Rectal smooth muscle tissue (tissue), 1 donor: ENCODE data around the gene ARHGAP10.

Experiments used
- H3K27ac ChIP-seq: one replicate; pipeline ENCODE4 v1.7.0; 2013; ENCODE audit warnings: low read depth, low read length, inconsistent platforms
- H3K27me3 ChIP-seq: one replicate; pipeline ENCODE4 v1.7.0; 2013; ENCODE audit warnings: low read length; ENCODE audit not compliant: control insufficient read depth, insufficient read depth
- H3K36me3 ChIP-seq: one replicate; pipeline ENCODE4 v1.7.0; 2013; ENCODE audit warnings: low read length; ENCODE audit not compliant: control insufficient read depth, insufficient read depth
- H3K4me1 ChIP-seq: one replicate; pipeline ENCODE4 v1.7.0; 2013; ENCODE audit warnings: low read length; ENCODE audit not compliant: control insufficient read depth, insufficient read depth
- H3K4me3 ChIP-seq: one replicate; pipeline ENCODE4 v1.7.0; 2013; ENCODE audit warnings: low read length
- H3K9ac ChIP-seq: one replicate; pipeline ENCODE4 v1.7.0; 2013; ENCODE audit warnings: low read length

The ARHGAP10 gene

DNA sequence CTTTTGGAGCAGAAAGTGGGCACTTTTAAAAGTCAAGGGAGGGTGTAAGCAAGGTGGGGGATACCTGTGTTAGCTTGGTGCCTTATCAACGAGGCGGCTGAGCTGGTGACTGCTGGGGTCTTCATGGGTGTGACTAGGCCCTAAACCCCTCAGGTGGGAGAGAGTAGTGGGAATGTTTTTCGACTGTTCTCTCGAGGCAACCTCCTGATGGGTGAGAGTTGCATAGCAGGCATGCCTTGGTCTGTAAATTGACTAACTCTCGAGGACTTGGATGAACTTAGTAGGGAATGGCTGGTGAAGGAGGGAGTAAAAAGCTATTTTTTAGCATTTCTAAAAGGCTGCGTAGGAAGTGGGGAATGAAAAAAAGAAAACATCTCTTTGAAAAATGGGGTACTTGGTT is 80.0 kb downstream of the ARHGAP10 start:
- H3K36me3 ChIP-seq = no peaks in the 10 kb centered on the region
- peaks cover 34% of the 10 kb centered on the region for H3K4me1 ChIP-seq
- no peak overlapping the region for H3K27ac ChIP-seq
- no peak overlapping the region for H3K4me3 ChIP-seq
- no peak overlapping the region for H3K9ac ChIP-seq
- H3K27me3 ChIP-seq = no peaks in the 10 kb centered on the region

- no peak overlapping the region for H3K4me3 ChIP-seq
- no peak overlapping the region for H3K9ac ChIP-seq
- H3K36me3 ChIP-seq = no peaks in the 10 kb centered on the region
- H3K27me3 ChIP-seq = no peaks in the 10 kb centered on the region
- H3K27ac ChIP-seq = peak overlapping the region; percentile 70
- H3K4me1 ChIP-seq = peaks cover 39% of the 10 kb centered on the region
Measured at GRCh38 chr4:147813109-147813773, 81.4 kb downstream of the ARHGAP10 start.

DNA sequence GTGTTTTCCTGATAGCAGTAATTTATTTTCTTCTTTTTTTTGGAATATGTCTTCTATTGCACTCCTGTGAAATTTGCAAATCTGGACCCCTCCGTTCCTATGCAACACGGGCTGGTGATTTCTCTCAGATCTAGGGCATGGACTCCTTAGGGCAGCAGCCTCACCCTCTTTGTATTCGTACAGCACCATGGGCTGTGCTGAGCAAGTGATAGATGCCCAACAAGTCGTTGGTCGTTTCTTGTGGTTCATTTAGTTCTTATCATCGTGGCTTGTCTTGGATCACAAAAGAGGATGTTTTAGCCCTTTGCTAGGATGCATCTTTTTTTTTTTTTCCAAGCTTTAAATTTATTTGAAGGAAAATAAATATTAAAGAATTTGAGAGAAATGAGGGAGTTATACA is 82.1 kb downstream of the ARHGAP10 start:
- no peaks in the 10 kb centered on the region for H3K36me3 ChIP-seq
- H3K9ac ChIP-seq = no peak overlapping the region
- H3K27ac ChIP-seq = no peak overlapping the region
- H3K4me1 ChIP-seq = peaks cover 39% of the 10 kb centered on the region
- no peak overlapping the region for H3K4me3 ChIP-seq
- H3K27me3 ChIP-seq = no peaks in the 10 kb centered on the region

GRCh38 chr4:147814376-147814775 is 82.5 kb downstream of the ARHGAP10 start:
- Histone ChIP-seq H3K27me3 (no peaks in the 10 kb centered on the region), H3K4me3 (no peak overlapping the region), H3K36me3 (no peaks in the 10 kb centered on the region), H3K27ac (peak overlapping the region; percentile 23), H3K9ac (no peak overlapping the region), H3K4me1 (peaks cover 39% of the 10 kb centered on the region)

- Histone ChIP-seq H3K4me3 (no peak overlapping the region), H3K4me1 (peaks cover 42% of the 10 kb centered on the region), H3K27ac (peak overlapping the region; percentile 64), H3K36me3 (no peaks in the 10 kb centered on the region), H3K27me3 (no peaks in the 10 kb centered on the region), H3K9ac (no peak overlapping the region)
Measured at GRCh38 chr4:147815741-147816140, 83.9 kb downstream of the ARHGAP10 start.

- Histone ChIP-seq H3K9ac (no peak overlapping the region), H3K27me3 (no peaks in the 10 kb centered on the region), H3K4me3 (no peak overlapping the region), H3K4me1 (peaks cover 50% of the 10 kb centered on the region), H3K27ac (peak overlapping the region; percentile 64), H3K36me3 (no peaks in the 10 kb centered on the region)
Measured at GRCh38 chr4:147816382-147817254, 84.7 kb downstream of the ARHGAP10 start.

- Histone ChIP-seq H3K27me3 (no peaks in the 10 kb centered on the region), H3K4me3 (no peak overlapping the region), H3K36me3 (no peaks in the 10 kb centered on the region), H3K4me1 (peaks cover 45% of the 10 kb centered on the region), H3K9ac (no peak overlapping the region), H3K27ac (peak overlapping the region; percentile 66)
Measured at GRCh38 chr4:147820975-147821374, 89.1 kb downstream of the ARHGAP10 start.

- Histone ChIP-seq H3K4me3 (no peak overlapping the region), H3K9ac (no peak overlapping the region), H3K4me1 (peaks cover 41% of the 10 kb centered on the region), H3K27ac (peak overlapping the region; percentile 66), H3K36me3 (no peaks in the 10 kb centered on the region), H3K27me3 (no peaks in the 10 kb centered on the region)
Measured at GRCh38 chr4:147821555-147821954, 89.7 kb downstream of the ARHGAP10 start.

- H3K4me1 ChIP-seq = peaks cover 35% of the 10 kb centered on the region
- H3K4me3 ChIP-seq = no peak overlapping the region
- peak overlapping the region; percentile 66 for H3K27ac ChIP-seq
- H3K27me3 ChIP-seq = no peaks in the 10 kb centered on the region
- H3K36me3 ChIP-seq = no peaks in the 10 kb centered on the region
- no peak overlapping the region for H3K9ac ChIP-seq
Measured at GRCh38 chr4:147822128-147822527, 90.2 kb downstream of the ARHGAP10 start.

GRCh38 chr4:147823130-147823529 is 91.2 kb downstream of the ARHGAP10 start:
- no peaks in the 10 kb centered on the region for H3K36me3 ChIP-seq
- H3K4me3 ChIP-seq = no peak overlapping the region
- peak overlapping the region; percentile 66 for H3K27ac ChIP-seq
- H3K27me3 ChIP-seq = no peaks in the 10 kb centered on the region
- H3K4me1 ChIP-seq = peaks cover 32% of the 10 kb centered on the region
- no peak overlapping the region for H3K9ac ChIP-seq

GRCh38 chr4:147824316-147824715 is 92.4 kb downstream of the ARHGAP10 start:
- Histone ChIP-seq H3K4me3 (no peak overlapping the region), H3K4me1 (peaks cover 35% of the 10 kb centered on the region), H3K27ac (no peak overlapping the region)

GRCh38 chr4:147824884-147825283 is 93.0 kb downstream of the ARHGAP10 start:
- H3K27me3 ChIP-seq = no peaks in the 10 kb centered on the region
- H3K9ac ChIP-seq = no peak overlapping the region
- no peak overlapping the region for H3K4me3 ChIP-seq
- H3K27ac ChIP-seq = no peak overlapping the region
- no peaks in the 10 kb centered on the region for H3K36me3 ChIP-seq
- H3K4me1 ChIP-seq = peaks cover 39% of the 10 kb centered on the region

More at GRCh38 chr4:147824316-147824715, 92.4 kb downstream of the ARHGAP10 start:
- no peaks in the 10 kb centered on the region for H3K27me3 ChIP-seq
- no peak overlapping the region for H3K9ac ChIP-seq
- no peaks in the 10 kb centered on the region for H3K36me3 ChIP-seq
